Stromal cell of bone marrow (primary cell): ENCODE measurements around the gene TMEM132E.
"Not testable (repeated sequence)": the region's sequence is repeated elsewhere in the genome, so short reads cannot be mapped to it uniquely, and the experiment has no call there.

Source experiments
- DNase-seq: peaks from one replicate; pipeline ENCODE4 v3.0.0-alpha.2; 2012; ENCODE audit warnings: low read depth

The TMEM132E gene

DNA sequence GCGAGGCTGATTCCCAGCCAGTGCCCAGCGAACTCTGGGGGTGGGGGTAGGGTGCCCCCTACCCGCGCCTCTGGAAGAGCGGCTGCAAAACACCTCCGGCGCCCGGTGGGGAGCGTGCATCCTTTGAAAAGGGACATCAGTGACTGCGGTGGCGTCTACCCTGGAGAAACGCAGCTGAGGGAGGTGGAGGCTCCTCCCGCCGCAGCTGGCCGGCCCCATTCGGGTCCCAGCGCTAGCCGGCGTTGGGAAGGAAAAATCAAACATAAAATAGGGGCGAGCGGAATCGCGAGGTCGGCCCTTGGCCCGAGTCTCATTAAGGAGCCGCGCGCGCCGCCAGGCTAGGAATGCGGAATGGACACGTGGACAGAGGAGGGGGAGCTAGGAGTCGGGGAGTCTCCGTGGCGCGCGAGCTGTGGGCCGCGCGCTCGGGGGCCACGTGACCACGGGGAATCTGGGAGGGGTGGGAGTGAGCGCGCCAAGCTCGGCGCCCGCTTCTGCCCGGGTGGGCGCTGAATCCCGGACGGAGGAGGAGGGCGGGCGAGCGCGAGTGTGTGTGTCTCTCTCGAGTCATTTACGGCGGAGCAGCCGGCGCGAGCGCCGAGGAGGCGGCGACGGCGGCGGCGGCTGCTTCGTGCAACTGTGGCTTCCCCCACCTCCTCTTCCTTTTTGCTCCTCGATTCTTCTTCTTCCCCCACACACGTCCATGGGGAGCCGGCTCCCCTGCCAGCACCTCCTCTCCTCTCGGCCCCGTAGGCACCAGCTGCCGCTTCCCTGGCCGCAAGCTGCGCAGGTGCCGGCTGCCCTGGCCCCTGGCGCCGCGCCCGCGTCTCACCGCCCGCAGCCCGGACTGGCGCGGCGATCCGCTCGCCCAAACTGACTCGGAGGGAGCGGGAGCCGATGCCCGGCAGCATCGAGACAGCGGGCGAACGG lies at the start of gene TMEM132E:
TSS of gene TMEM132E (plus strand) at position 566 of the 930 bp plus-strand sequence. CDS start 1,495 bp downstream, outside the sequence.
- DNase-seq: no peak

GRCh38 chr17:34530918-34531317 lies 48.5 kb upstream of the TMEM132E start:
- no peak for DNase-seq

GRCh38 chr17:34532281-34533065 lies 46.9 kb upstream of the TMEM132E start:
- DNase-seq: no peak

- DNase-seq: no peak
Measured at GRCh38 chr17:34533806-34534527, 45.4 kb upstream of the TMEM132E start.

- DNase-seq: no peak
Measured at GRCh38 chr17:34537445-34537844, 41.9 kb upstream of the TMEM132E start.

GRCh38 chr17:34538582-34538981 lies 40.8 kb upstream of the TMEM132E start:
- DNase-seq: not testable (repeated sequence)

DNA sequence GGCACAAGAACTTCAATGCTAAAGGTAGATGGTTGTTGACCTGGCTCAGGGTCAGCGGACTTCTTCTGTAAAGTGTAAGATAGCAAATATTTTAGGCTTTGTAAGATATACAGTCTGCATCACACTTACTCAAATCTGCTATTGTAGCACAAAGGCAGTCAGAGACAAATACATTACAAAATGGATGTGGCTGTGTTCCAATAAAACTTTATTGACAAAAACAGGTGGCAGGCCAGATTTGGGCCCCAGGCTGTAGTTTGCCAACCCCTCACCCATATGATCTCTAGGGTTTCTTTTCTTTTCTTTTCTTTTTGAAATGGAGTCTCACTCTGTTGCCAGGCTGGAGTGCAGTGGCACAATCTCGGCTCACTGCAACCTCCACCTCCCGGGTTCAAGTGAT lies 39.5 kb upstream of the TMEM132E start:
- DNase-seq: no peak

GRCh38 chr17:34542700-34543336 lies 36.6 kb upstream of the TMEM132E start:
- DNase-seq: no peak

- DNase-seq: no peak
Measured at GRCh38 chr17:34547453-34548063, 31.8 kb upstream of the TMEM132E start.

DNA sequence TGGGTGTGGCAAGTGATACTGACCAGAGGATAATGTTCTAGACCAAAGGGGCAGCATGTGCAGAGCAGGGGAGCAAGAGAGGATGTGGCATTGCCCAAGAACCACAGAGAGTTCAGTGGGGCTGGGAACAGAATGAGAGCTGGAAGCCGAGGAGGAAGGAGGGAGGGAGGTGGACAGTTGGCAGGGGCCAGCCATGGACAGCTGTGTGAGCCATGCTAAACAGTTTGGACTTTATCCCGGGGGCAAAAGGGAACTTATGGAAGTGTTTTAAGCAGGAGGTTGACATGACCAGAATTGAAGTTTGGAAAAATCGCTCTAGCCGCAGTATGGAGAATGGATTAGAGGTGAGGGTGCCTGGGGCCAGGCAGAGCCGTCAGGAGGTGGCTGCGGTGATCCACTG lies 29.4 kb upstream of the TMEM132E start:
- DNase-seq: no peak

DNA sequence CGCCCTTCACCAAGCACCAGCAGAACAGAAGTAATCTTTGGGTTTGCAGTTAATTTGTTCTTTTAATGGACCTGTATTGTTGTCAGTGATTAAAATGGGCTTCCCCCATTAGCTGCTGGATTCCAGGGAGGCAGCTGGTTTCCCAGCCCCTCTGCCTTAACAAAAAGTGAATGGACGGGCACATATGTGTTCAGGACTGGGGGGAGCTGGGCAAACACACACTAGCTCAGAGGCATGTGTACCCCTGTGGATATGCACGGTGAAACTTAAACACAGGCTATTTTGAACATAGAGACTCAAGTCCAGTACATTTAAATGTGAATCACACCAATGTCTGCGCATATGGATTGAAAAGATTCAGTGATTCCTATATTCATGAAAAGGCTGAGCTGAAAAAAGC lies 25.5 kb upstream of the TMEM132E start:
- no peak for DNase-seq

DNA sequence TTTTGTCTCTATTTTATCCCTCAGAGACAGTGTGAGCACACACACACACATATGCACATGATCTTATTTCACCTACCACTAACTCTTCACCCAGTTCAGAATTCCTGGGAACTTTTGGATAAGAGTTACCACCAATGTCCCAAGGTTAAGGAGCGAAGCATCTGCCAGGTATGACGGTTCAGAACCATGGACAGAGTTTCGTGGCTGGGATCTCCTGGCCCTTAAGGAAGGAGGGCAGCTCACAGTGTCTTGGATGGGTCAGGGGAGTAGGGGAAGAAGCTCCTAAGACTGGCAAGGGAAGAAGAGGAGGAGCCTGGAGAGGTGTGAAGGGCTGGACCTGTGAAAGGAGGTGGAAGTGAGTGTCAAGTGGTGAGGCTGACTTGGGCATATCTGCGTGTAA lies 23.0 kb upstream of the TMEM132E start:
- DNase-seq: no peak

DNA sequence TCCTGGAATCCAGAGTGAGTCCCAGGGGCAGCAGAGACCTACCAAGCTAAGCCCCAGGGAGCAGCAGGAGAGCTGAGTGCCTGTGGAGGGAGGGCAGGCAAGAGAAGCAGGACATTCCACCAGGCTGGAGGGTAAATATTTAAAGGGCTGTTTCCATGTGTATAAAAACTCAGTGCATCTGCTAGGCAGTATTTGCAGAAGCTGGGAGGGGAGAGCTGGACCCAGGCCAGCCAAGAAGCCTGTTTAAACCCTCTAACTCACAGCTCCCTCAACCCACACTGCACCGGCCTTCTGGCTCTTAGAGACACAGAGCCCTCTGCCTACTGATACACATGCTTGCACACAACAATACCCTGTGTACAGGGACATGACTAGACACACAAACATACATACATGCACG lies 22.5 kb upstream of the TMEM132E start:
- DNase-seq: no peak

DNA sequence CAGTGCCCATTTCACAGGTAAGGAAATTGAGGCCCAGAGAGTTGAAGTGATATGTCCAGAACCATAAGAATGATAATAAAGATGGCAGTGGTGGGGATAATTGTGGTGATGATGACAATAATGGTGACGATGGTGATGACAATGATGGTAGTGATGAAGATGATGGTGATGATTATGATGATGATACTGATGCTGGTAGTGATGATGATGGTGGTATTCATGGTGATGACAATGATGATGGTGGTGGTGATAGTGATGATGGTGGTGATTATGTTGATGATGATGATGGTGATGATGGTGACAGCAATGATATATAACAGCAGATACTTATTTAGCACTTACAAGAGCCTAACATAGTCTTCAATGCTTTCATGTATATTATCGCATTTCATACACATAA lies 18.1 kb upstream of the TMEM132E start:
- no peak for DNase-seq

DNA sequence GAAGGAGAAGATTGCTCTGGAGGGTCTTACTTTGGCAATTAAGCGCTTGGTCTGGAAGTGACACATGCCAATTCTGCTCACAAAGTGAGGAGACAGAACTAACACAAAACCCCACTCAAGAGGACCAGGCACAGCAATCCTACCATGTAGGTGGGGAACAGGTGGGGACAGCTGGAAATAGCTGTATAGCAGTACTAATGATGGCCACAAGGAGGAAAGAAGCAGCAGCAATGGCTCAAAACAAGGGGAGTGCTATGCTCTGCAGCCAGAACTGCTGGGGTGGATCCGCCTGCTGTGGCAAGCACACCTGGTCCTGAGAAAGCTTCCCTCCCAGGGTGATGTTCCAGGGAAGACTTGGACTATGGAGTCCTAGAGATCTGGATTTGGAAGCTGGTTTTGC lies 17.0 kb upstream of the TMEM132E start:
- DNase-seq: no peak

DNA sequence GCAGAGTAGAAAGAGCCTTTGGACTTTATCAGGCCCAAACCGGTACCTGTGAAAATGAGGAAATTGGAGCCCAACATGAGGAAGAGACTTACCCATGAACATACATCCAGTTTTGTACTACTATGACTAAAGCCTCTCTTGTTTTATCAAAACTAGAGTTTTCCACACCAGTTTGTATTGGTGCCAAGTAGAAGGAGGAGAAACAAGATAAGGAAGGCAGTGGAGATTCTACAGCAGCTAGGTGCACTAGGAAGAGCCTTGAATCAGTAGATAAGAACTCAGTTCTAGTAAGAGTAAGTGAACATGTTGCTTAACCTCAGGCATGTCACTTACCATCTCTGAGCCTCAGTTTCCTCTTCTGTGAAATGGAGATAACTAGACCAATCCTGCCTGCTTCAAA lies 13.7 kb upstream of the TMEM132E start:
- no peak for DNase-seq

DNA sequence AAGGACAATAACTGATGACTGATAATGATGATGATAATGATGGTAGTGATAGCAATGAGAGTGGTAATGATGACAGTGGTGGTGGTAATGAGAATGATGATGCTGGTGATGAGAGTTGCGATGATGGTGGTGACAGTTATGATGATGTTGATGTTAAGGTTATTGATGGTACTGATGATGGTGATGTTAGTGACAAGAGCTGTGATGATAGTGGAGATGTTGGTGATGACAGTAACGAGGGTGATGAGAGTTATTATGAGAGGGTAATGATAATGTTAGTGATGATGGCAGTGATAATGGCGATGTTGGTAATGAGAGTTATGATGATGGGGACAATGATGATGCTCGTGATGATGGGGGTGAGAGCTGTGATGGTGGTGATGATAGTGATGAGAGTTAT lies 13.2 kb upstream of the TMEM132E start:
- DNase-seq: no peak

DNA sequence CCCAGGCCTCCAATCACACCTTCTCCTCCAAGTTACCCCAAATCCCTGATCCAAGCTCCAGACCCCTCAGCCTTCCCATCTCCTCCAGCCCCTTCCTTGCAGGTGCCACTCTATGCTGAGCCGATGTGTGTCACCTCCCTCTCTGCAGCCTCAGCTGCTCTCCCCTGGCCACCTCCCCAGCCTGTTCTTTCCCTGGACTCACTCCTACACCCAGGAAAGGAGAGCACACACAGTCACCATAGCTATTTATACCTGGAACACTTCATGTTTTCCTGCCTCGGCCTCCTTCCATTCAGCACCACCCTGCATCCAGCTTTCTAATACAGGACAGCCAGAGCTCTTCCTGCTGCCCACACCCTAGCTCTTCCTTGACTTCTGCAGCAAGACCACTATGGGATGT lies 12.5 kb upstream of the TMEM132E start:
- no peak for DNase-seq

DNA sequence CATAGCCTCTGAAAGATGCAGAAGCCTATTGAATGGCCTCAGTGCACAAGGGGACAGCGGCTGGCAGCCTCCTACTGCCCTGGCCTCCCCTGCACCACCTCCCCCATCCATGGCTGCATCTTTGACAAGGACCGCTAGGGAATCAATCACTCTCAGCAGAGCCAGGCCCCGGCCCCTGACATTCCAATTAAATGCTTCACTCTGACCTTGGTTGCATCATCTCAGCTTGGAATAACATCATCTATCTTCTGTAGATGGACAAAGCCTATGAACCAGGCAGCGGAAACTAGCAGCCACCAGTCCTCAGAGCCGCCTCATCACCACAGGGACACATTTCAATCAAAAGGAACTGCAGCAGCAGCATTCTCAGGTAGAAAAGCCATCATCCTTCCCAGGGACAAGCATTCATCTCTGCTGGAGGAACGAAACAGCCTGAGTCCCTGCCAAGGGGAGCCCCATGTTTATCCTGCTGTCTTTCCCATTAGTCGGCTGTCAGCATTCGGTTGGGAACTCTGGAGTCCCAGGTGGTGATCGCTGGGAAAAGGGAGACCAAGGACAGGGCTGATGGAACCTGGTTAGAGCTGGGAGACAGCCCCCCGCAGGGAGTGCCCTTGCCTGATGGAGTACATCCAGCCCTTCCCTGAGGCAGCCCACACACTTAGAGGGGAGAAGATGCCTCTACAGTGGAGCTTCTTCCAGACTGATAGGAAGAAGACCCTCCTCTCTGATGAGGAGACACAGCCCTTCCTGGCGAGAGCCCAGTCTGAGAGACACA lies 11.5 kb upstream of the TMEM132E start:
- DNase-seq: no peak

DNA sequence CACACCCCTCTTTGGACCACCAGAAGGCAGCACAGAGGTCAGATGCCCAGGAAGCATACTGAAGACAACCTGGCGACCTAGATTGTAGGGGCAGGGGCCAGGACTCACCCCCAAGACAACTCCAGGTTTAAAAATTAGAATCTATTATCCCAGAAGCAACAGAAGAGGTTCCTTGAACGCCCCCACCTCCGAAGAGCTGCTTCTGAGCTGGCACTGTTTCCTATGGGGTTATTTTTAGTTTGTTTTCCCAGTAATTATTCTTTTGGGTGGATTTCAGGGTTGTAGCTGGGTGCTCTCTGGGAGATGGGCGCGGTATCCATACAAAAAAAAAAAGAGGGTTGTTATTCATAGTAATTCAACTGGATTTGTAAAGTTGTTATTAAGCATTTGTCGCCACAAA lies 10.4 kb upstream of the TMEM132E start:
- DNase-seq: no peak

- DNase-seq: no peak
Measured at GRCh38 chr17:34569591-34569990, 9.8 kb upstream of the TMEM132E start.
